Stimulated activated CD8-positive, alpha-beta memory T cell treated with anti-CD3 and anti-CD28 coated beads, Interleukin-15, amount 100 ng/mL, for 48 hours (primary cell): ENCODE results near the gene NRDE2.

ENCODE experiments used
- DNase-seq, 2 donors: peaks; one replicate each; pipeline ENCODE4 v3.0.0-alpha.2; 2020; ENCODE audit warnings: low read depth in 2 of 2

The NRDE2 gene, protein sequence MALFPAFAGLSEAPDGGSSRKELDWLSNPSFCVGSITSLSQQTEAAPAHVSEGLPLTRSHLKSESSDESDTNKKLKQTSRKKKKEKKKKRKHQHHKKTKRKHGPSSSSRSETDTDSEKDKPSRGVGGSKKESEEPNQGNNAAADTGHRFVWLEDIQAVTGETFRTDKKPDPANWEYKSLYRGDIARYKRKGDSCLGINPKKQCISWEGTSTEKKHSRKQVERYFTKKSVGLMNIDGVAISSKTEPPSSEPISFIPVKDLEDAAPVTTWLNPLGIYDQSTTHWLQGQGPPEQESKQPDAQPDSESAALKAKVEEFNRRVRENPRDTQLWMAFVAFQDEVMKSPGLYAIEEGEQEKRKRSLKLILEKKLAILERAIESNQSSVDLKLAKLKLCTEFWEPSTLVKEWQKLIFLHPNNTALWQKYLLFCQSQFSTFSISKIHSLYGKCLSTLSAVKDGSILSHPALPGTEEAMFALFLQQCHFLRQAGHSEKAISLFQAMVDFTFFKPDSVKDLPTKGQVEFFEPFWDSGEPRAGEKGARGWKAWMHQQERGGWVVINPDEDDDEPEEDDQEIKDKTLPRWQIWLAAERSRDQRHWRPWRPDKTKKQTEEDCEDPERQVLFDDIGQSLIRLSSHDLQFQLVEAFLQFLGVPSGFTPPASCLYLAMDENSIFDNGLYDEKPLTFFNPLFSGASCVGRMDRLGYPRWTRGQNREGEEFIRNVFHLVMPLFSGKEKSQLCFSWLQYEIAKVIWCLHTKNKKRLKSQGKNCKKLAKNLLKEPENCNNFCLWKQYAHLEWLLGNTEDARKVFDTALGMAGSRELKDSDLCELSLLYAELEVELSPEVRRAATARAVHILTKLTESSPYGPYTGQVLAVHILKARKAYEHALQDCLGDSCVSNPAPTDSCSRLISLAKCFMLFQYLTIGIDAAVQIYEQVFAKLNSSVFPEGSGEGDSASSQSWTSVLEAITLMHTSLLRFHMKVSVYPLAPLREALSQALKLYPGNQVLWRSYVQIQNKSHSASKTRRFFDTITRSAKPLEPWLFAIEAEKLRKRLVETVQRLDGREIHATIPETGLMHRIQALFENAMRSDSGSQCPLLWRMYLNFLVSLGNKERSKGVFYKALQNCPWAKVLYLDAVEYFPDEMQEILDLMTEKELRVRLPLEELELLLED

DNA sequence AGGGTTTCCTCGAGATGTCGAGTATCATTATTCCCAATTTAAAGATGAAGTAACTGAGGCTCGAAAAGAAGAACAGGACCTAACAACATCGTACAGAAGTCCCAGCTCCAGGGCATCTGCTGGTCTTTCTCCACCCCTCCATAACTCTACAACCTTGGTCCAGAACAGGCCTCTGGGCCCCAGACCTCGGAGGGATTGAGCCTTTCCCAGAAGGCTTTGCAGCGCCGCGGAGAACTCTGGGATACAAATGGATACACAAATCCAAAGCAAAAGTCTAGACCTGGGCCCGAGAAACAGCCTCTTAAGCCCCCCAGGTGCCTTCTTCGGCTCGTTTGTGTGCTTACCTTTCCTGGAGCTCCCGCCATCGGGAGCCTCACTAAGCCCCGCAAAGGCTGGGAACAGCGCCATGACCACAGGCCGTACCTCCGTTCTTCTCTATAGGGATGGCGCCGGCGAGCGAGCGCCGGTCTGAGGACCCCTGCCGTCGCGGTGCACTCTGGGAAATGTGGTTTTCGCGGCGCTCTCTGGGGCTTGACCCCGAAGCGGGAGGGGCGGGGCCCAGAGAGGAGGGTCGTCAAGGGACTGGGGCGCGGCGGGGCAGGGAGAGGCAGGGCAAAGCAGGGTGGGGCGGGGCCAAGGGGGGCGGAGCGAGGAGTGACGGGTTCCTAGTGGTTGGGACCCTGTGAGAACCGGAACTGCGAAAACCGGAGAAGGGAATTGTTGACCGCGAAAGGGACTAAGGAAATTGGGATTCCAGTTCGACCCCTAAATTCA is at the start of gene NRDE2:
Gene NRDE2 (minus strand): TSS at position 445 of the 774 bp plus-strand sequence. CDS start 37 bp downstream, at position 408.
- peak; percentile 97 to 98 for DNase-seq

DNA sequence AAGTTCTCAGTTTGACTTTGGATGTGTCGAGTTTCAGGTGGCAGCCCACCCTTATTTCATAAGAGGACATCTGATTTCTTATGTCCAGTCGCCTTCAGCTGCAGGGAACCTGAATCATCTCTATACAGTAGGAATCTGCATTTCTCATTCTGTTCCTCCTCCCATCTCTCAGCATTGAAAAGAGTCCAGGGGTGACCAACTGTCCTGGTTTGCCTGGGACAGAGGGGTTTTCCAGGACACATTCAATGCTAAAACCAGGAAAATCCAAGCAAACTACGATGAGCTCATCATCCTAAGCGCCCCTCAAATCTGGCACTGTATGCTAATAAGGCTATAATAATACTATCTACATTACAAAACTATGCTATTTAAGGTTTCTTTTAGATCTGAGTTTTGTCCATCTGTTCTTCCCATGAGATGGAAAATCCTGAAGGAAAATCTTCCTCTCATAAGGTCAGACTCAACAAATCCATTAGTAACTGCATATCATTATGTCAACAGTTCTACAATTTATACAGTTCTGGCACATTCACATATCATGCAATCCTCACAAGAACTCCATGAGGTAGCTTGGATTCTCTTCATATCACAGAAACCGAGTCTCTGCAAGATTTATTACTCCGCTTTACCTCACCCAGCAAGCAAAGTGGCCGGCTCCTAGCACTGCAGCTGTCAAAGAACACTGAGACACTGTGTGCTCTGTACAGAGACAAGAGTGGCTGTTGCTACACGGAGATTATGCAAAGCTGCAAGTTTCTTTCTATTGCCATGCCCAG is 49.5 kb upstream of the NRDE2 start:
- DNase-seq: no peak

DNA sequence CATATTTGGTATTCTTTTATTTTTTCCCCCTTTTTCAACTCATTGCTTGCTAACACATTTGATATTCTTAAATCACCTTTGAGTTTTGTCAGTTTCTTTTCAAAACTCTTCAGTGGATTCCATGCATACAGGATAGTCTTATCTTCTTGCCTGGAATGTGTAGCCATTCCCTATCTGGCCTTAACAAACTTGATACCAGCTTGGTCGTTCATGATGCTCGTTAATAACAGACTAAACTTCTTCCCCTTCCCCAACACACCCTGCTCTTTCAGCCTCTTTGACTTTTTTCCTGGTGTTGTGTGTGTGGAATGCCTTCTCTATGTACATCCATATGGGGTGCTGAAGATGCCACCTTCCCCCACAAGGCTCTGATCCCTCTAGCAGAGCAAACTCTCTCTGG is 47.4 kb upstream of the NRDE2 start:
- DNase-seq: no peak

DNA sequence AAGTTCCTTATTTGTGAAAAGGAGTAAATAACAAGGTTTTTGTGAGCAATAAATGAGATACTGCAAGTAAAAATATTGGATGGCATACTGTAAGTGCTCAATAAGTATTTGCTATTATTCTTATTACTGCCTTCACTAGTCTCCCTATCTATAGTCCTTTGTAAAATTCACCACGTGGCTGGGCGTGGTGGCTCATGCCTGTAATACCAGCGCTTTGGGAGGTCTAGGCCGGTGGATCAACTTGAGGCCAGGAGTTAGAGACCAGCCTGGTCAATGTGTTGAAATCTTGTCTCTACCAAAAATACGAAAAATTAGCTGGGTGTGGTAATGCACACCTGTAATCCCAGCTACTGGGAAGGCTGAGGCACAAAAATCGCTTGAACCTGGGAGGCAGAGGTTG is 46.5 kb upstream of the NRDE2 start:
- no peak for DNase-seq

DNA sequence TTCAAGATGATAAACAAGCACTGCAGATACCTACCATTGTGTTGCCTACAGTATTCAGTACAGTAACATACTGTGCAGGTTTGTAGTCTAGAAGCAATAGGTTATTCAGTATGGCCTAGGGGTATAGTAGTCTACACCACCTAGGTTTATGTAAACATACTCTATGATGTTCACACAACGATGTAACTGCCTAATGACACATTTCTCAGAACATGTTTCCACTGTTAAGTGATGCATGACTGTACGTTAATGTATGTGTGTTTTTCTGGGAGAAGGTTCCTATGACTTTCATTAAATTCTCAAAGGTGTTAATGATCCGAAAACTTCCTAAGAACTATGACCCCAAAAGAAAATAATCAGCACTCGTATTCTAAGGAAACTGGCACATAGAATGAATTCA is 44.2 kb upstream of the NRDE2 start:
- DNase-seq: no peak

DNA sequence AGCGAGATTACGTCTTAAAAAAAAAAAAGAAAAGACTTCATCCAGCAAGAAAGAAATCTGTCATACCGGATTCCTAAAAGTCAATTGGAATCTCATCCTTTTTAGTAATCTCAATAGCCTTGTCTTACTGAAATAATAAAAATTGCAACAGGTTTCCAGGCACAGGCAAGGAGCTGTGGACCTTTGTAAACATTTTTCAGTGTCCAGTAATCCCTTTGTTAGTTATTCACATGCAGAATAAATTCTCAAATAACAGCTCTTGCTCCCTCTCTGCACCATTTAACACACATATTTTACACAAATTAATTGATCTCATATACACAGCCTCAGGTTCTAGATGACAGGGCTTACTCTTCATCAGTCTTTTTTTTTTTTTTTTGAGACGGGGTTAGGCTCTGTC is 43.1 kb upstream of the NRDE2 start:
- no peak for DNase-seq

DNA sequence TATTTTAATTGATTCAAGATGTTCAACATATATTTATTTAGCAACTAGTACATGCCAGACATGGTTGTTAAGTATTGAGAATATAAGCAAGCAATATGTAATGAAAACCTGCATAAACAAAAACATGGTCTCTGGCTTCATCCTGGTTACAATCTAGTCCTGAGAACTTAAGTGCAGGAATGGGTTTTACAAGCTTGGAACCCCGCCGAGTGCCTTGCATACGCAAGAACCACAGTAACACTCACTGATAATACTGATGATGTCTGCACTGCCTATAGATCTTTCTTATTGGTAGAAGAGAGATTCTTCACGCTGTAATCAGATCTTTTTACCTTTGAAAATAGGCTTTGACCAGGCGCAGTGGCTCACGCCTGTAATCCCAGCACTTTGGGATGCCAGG is 42.1 kb upstream of the NRDE2 start:
- DNase-seq: no peak

DNA sequence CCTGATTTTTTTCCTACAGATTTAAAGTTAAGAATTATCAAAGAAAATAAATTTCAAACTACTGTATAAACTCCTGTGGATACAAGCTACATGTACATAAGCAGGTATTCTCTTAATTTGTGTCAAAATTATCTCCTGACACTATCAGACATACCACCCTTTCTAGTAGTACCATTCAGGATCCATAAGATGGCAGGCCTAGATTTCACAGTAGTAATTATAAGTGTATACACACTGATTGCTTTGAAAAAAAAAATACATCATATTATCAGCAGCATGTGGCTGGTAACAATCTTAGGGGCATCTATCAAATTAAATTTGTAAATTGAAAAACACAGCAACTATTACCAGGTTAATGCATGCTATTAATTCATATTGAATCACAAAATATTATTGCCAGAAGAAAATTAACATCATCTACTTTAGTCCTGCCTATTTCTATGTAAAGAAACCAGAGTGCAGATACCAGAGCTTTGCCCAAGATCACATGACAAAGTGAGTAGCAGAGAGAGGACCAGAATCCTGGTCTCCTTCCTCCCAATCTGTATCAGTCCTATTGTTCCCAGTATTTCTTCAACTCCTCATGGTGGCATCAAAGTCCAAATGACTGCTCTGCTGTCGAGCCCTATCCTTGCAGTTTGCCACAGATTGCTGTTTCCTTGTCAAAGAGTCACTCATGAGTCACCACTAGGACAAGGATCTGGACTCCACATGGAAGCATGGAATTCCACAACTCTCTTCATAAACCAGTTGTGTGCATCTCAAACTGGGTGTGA is 37.4 kb upstream of the NRDE2 start:
- DNase-seq: no peak

DNA sequence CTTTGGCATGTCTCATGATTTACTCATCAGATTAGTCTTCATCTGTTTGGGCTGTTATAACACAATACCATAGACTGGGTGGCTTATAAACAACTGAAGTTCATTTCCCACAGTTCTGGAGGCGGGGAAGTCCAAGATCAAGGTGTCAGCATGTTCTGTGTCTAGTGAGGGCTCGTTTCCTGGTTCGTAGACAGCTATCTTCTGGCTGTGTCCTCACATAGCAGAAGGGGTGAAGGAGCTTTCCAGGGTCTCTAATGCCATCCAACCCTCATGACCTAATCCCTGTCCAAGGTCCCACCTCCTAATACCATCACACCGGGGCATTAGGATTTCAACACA is 30.8 kb upstream of the NRDE2 start:
- DNase-seq: no peak

DNA sequence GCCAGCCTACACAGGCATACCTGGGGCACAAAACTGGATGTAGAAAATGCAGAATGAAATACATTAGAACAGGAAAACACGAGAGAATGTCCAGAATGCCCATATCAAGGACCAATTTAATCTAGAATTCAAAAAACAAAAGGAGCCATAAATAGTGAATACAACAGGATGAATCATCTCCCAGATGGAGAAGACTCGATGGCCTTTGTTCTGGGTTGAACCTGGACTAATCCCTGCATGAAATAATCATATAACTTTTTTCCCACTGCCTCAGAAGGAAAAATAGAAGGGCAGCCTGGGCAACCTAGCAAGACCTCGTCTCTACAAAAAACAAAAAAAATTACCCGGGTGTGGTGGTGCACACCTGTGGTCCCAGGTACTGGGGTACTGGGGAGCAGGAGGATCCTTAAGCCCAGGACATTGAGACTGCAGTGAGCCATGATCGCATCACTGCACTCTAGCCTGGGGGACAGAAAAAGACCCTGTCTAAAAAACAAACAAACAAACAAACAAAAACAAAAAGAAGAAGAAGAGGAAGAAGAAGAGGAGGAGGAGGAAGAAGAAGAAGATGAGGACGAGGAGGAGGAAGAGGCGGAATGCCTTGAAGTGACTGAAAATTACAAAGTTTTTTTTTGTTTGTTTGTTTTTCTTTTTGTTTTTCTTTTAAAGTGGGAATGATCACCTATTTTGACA is 30.3 kb upstream of the NRDE2 start:
- DNase-seq: no peak

DNA sequence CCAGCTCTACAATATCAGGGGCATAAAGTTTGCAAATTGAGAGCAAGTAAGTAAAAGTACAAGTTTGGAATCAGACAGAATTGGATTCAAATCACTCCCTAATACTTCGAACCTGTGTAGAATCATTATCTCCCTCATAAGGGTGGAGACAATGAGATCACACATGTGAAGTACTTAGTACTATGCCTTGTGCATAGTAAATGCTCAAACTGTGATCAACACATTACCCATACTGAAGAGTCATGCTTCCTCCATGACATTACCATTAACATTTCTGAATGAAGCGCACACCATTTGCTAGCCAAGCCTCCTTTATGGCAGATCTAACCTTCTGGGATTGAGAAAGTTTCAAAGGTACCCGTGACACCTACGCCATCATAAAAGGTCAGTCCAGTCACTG is 26.6 kb upstream of the NRDE2 start:
- DNase-seq: no peak

DNA sequence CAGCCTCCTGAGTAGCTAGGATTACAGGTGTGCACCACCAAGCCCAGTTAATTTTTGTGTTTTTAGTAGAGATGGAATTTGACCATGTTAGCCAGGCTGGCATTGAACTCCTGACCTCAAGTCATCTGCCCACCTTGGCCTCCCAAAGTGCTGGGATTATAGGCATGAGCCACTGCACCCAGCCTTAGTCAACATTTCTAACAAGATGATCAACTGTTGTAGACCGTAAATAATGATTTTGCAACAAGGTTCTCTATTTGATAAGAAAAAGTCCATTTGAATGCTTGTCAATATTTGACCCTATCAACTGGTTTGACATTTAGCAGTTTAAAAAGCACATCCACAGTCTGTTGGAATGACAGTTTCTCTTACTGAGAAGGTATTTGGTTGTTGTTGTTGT is 25.2 kb upstream of the NRDE2 start:
- no peak for DNase-seq

DNA sequence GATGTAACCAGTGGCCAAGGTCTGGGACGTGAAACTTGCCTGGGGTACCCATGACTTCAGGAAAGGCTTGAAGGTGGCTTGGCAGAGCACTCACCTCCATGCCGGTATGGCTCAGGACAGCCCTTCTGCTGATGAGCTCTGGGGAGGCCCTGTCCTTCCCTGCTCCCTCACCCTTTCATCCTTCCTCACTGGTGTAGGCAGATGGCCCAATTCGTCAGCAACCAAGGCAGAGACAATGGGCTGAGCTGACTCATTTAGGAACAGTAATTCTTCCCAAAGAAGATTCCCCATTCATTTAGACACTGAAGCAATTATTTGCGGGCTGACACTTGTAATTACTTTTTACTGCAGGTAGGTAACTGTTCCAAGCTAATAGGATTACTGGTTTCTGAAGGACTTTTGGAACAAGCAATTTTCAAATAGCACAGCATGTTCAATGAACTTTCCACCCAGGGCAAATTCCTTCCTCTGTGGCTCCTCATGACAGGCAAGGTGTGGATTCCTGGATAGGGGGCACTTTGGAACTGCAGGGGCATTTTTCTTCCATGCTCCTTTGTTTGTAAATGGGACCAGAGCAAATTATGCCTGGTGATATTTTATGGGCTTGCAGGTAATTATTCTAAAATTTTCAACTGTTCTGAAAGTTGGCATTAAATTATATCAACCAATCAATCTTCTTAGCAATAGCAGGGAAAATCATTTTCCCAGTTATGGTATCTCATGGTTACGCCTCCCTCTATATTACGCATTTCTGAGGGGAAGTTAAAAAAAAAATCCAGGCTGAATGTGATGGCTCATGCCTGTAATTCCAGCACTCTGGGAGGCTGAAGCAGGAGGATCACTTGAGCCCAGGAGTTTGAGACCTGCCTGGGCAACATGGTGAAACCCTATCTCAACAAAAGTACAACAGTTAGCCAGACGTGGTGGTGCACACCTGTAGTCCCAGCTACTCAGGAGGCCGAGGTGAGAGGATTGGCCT is 24.1 kb upstream of the NRDE2 start:
- no peak for DNase-seq

DNA sequence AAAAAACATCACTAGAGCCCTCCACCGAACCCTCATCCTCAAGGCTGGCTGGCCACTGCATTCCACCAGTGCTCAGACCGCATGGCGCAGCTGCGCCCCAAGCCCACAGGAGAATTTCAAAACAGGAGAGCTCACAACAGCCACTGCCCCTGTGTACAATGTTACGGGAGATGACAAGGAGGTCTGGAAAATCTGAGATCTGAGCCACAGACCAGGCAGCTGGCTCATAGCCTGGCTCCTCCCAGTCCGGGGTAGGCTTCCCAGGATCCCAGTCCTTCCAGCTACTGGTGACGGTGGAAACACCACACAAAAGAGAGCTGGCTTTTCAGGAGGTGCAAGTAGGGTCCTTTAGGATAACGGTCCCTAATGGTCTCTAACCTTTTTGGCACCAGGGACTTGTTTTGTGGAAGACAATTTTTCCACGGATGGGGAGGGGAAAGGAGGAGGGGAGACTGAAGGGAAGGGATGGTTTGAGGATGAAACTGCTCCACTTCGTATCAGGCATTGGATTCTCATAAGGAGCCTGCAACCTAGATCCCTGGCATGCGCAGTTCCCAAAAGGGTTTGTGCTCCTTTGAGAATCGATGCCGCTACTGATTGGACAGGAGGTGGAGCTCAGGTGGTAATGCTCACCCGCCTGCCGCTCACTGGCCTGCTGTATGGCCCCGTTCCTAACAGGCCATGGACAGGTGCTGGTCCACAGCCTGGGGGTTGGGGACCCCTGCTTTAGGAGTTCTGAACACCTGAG is 23.0 kb upstream of the NRDE2 start:
- DNase-seq: no peak

DNA sequence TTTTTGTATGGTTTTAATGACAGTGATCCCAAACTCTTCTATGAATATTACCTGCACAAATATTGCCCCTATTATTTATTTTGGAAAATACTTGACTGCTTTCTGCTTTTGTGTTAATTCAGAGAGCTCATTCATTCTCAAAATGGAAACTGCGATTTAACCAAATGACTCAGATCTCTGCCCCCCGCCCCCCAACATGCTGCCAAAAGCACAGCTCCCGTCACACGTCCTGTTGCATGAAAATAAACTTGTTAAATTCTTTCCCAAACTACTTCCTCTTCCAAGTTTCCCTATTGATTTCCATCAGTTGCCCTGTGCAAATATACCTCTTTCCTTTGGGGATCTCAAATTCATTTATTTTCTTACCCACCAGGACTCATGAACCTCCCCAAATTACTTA is 18.0 kb upstream of the NRDE2 start:
- DNase-seq: no peak

DNA sequence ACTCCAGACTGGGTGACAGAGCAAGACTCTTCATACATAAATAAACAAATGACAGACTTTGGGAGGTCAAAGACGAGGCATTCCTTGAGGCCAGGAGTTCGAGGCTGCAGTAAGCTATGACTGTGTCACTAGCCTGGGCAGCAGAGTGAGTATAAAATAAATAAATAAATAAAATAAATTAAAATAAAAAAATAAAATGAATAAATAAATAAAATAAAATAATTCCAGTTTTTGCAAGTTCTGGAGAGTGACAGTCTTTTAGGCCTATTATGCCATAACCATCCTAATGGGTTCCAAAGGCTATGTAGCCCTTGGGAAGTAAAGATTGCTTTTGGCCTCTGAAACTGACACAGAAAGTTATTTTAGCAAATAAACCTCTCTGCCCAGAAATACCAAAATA is 16.5 kb upstream of the NRDE2 start:
- DNase-seq: no peak

DNA sequence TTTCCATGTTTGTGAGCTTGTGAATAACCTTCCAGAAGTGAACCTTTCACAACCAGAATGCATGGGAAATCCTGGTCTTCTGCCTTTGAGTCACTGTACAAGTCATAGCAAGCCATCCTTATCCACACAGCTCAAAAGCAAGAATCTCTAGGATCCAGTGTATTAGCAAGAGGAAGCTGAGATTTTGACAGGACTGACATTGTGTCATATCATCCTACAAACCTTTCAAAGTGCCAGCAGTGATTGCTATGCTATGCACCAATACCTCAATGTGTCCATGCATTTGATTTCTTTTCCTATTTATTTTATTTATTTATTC is 13.5 kb upstream of the NRDE2 start:
- no peak for DNase-seq
